D721Med (cell line): Measurements from ENCODE around the gene TMPRSS11A.
A peak's percentile ranks its signal among the peaks of the same experiment; 100 is the strongest.

Experiments used
- DNase-seq: peaks from one replicate; pipeline ENCODE4 v3.0.0; 2011; ENCODE audit warnings: low spot score; ENCODE audit not compliant: insufficient read length
- FAIRE-seq: peaks from 2 replicates; lab custom pipeline; 2011; peaks lifted over from hg19 to GRCh38; lab: Jason Lieb, UNC
- TF ChIP-seq, protein P1 (sequence below): IDR thresholded peaks from 2 replicates; pipeline ENCODE4 v1.5.1; 2012; ENCODE audit warnings: mild to moderate bottlenecking, control low read depth; ENCODE audit not compliant: insufficient read depth; ENCODE audit errors: missing control alignments

TMPRSS11A gene

DNA sequence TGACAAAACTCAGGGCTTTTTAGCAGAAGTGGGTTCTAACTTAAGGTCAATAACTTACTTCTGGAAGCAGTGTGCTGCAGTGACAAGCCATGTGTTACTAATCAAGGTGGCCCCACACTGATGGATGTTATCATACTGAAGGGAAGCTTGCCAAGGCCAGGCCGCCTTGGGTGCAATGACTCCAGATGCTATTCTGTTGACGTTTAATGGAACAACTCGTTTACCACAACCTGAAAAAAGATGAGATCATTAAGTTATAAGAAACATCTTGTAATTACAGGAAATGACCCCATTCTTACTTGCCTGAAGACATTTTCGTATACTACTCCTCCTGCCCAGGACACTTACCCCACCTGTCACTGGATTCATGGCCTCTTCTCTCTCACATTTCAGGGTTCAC, 40.6 kb downstream of the TMPRSS11A start:
- DNase-seq, result no peak
- TF ChIP-seq, protein P1, sequence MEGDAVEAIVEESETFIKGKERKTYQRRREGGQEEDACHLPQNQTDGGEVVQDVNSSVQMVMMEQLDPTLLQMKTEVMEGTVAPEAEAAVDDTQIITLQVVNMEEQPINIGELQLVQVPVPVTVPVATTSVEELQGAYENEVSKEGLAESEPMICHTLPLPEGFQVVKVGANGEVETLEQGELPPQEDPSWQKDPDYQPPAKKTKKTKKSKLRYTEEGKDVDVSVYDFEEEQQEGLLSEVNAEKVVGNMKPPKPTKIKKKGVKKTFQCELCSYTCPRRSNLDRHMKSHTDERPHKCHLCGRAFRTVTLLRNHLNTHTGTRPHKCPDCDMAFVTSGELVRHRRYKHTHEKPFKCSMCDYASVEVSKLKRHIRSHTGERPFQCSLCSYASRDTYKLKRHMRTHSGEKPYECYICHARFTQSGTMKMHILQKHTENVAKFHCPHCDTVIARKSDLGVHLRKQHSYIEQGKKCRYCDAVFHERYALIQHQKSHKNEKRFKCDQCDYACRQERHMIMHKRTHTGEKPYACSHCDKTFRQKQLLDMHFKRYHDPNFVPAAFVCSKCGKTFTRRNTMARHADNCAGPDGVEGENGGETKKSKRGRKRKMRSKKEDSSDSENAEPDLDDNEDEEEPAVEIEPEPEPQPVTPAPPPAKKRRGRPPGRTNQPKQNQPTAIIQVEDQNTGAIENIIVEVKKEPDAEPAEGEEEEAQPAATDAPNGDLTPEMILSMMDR, result no peak
- FAIRE-seq, result no peak

DNA sequence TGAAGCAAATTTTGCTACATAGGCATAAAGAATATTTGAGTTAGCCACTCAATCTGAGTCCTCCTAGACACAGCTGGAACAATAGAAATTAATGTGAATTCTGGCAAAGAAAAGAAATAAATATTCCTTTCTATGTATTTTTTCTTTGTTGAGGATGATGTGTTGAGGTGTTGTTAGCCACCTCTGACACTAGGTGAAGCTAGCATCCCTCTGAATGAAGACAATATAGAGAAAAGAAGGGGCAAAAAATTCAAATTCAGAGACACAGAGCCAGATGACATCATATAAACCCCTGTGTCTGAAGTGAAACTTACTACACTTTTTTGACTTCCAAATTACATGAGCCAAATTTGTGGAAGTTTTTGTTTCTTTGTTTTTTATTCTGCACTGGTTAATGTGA, 44.9 kb downstream of the TMPRSS11A start:
- FAIRE-seq (no peak), DNase-seq (no peak)
- TF ChIP-seq, protein P1, result no peak

DNA sequence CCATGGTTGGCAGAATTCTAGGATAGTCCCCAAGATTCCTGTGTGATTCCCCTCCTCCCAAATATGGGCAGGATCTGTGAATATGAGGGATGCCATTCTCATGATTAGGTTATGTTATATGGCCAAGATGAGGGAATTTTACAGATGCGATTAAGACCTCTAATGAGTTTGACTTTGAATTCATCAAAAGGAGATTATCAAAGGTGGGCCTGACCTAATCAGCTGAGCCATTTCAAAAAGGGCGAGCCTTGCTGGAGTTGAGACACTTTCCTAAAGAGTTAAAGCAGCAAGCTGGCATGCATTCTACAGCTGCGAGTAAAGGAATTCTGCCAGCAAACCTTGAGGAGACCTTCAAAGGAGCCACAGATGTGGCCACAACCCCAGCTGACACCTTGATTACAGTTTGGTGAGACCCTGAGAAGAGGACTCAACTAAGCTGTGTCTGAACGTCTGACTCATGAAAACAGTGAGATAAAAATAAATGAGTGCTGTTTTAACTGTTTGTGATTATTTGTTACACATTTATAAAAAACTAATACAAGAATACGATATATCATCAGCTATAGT, 47.8 kb downstream of the TMPRSS11A start:
- TF ChIP-seq, protein P1, result no peak
- DNase-seq (no peak), FAIRE-seq (no peak)

DNA sequence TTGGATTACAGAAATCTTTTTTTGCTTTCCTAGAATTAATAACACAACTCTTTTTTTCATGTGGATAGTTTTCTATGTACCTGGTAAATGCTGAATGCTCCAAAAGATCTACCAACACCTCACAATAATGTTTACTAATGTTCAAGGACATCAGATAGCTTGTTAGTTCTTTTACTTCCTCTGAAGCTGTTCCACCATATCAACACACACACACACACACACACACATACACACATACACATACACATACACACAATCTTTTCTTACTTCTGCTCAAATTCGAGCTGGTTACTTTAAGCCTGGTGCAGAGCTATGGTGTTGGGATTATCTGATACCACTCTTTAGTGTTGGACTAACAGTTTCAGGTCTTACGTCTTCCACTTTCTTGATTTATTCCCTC, 51.2 kb downstream of the TMPRSS11A start:
- no peak for DNase-seq
- TF ChIP-seq, protein P1, result no peak
- no peak for FAIRE-seq

GRCh38 chr4:67911638-67912037, 51.7 kb downstream of the TMPRSS11A start:
- FAIRE-seq (no peak), DNase-seq (no peak)
- TF ChIP-seq, protein P1, result no peak

- TF ChIP-seq, protein P1, result no peak
- peak; percentile 51 for FAIRE-seq
- DNase-seq, result no peak
These were observed 52.2 kb downstream of the TMPRSS11A start for GRCh38 chr4:67911141-67911540.

- no peak for FAIRE-seq
- DNase-seq, result no peak
- TF ChIP-seq, protein P1, result no peak
These were observed 52.7 kb downstream of the TMPRSS11A start for GRCh38 chr4:67910585-67910905.
